PC-3 (cell line): ENCODE measurements around the gene GCSH.

Source experiments
- EZH2 ChIP-seq: fragments of 300-600 bp; sonication (generic); IDR thresholded peaks from one replicate; pipeline ENCODE4 v1.6.1; 2017; ENCODE audit warnings: antibody characterized with exemption, mild to moderate bottlenecking, low read length; ENCODE audit not compliant: unreplicated experiment
- TF ChIP-seq, protein P1 (sequence below): fragments of 300-600 bp; sonication (generic); conservative IDR thresholded peaks from 2 replicates; pipeline ENCODE4 v1.5.1; 2017; ENCODE audit warnings: antibody characterized with exemption, low read depth, mild to moderate bottlenecking, low read length

DNA sequence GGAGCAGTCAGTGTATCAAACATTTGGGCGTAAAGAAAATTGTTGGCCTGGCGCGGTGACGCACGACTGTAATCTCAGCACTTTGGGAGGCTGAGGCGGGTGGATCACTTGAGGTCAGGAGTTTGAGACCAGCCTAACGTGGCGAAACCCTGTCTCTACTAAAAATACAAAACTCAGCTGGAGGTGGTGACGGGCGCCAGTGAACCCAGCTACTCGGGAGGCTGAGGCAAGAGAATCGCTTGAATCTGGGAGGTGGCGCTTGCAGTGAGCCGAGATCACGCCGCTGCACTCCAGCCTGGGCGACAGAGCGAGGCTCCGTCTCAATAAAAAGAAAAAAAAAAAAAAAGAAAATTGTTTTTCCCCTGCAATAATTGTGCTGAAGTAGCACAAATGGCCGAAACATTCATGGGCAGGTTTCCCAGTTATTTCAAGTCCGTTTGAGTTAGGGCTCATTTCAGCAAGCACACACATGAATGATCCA, 1.4 kb downstream of the GCSH start:
- TF ChIP-seq, protein P1, sequence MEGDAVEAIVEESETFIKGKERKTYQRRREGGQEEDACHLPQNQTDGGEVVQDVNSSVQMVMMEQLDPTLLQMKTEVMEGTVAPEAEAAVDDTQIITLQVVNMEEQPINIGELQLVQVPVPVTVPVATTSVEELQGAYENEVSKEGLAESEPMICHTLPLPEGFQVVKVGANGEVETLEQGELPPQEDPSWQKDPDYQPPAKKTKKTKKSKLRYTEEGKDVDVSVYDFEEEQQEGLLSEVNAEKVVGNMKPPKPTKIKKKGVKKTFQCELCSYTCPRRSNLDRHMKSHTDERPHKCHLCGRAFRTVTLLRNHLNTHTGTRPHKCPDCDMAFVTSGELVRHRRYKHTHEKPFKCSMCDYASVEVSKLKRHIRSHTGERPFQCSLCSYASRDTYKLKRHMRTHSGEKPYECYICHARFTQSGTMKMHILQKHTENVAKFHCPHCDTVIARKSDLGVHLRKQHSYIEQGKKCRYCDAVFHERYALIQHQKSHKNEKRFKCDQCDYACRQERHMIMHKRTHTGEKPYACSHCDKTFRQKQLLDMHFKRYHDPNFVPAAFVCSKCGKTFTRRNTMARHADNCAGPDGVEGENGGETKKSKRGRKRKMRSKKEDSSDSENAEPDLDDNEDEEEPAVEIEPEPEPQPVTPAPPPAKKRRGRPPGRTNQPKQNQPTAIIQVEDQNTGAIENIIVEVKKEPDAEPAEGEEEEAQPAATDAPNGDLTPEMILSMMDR = no peak
- no peak for TF ChIP-seq EZH2
